ENCODE data around the gene FAM83C.
"Not testable (repeated sequence)": the region's sequence is repeated elsewhere in the genome, so short reads cannot be mapped to it uniquely, and the experiment has no call there.

The FAM83C gene

DNA sequence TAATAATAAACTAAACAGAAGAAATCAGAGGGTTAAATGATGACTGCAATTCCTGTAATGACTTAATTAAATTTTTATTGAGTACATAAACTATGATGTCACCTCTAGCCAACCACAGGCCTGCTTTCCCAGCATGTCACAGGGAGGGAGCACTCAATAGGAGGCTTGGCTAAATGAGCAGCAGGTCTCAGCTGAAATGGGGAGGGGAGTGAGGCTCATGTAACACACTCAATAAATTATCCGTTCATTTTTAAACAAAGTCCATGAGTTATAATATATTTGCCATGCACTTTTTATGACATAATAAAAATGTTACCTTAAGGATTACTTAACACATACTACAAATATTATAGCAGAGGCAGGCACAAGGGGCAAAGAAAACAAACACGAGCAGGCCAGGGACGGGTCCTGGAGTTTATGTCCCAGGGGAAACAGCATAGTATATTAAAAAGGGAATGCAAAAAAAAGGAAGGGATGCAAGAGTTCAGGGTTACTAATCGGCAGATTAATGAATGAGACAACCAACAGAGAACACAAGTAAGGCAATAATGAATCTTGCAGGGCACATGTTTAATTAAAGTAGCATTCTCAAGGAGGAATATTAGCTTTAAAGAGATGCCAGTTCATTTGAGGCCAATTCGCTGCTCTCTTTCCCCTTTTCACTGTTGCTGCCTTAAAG is 27.1 kb upstream of the FAM83C start:
- H3K27ac ChIP-seq = peak overlapping the region; percentile 93
- DNase-seq (ENCODE audit: low read depth, low spot score) = no peak

DNA sequence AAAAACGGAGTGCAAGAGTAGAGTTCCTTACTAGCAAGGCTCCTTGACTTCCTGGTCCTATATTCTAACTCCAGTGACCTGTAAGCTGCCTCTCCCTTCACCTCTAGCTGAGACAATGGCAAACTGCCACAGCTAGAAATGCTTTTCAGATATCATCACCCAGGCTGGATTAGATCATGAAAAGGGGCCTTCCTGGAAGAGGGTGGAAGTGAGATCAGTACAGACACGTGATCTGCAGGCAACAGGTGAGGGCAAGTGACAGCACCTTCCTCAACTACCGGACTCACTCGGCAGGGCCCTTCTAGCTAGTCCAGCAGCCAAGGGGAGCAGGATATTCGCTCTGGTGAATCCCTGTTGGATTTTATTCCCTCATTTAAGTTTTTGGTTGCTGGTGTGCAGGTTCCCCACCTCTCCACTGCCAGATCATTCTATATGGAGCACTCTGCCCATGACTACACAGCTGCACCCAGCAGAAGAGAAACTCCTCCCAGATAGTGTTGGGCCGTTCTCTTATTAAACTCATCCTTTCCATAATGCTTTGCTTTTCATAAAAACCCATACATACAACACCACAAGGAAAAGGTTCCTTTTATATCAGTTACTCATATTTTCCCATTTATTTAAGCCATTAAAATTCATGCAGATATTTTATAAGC is 26.4 kb upstream of the FAM83C start:
- peak overlapping the region; percentile 93 for H3K27ac ChIP-seq
- peak; percentile 88 for DNase-seq (ENCODE audit: low read depth, low spot score)

DNA sequence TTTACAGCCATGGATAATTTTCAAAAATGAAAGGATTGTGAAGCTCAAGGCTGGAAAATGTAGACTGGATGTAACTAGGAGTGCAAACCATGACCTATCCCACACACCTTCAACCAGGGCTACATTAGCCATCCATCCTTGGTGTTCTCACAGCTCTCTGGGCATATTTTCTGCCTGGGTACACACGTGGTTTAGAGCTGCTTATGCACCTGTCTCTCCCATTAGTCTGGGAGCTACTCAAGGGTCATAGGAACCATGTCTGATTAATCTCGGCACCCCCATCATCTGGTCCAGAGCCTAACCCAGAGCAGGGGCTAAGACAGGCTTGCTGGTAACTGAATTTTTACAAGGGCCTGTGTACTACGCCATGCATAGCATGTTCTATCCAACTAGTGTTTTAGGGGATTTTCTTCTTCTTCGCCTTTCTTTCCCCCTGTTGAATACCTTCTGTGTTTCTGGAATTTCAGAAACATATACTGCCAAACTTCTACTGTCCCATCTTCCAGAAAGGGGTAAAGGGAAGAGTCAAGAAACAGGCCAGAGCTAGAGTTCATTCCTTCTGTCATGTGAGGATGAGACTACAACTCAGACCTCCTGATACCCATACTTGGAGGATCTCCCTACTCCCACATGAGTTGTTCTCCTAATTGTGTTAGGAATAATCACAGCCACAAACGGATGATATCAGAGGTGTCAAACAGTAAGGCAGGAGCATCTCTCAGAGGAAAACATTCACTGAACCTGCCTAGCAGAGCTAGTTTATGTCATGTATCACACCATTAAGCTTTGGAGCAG is 25.4 kb upstream of the FAM83C start:
- peak overlapping the region; percentile 93 for H3K27ac ChIP-seq
- no peak for DNase-seq (ENCODE audit: low read depth, low spot score)

DNA sequence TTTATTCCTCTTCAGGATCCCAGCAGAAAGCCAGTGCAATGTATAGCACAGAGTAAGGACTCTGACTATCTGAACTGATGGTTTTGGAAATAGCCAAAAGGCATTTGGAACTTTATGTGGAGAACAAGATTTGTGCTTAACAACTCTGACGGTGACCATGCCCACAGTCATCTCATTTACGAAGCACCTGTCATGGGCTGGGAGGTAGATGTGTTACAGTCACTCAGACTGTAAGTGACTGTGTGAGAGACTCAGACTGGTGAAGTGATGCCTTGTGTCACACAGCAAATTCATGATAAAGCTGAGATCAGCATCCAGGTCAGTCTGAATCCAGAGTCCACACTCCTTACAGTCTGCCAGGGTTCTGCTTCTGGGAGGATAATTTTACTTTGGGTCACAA is 23.9 kb upstream of the FAM83C start:
- no peak overlapping the region for H3K27ac ChIP-seq
- DNase-seq (ENCODE audit: low read depth, low spot score) = no peak

DNA sequence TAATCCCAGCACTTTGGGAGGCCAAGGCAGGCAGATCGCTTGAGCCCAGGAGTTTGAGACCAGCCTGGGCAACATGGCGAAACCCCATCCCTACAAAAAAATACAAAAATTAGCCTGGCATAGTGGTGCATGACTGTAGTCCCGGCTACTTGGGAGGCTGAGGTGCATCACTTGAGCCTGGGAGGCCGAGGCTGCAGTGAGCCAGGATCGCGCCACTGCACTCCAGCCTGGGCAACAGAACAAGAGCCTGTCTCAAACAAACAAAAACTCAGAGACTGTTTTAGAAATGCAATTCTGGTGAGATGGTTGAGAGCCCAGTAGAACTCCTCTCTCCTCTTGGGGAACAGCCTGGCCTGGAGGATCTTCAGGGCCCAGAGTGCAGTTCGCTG is 23.4 kb upstream of the FAM83C start:
- not testable (repeated sequence) for DNase-seq (ENCODE audit: low read depth, low spot score); H3K27ac ChIP-seq

DNA sequence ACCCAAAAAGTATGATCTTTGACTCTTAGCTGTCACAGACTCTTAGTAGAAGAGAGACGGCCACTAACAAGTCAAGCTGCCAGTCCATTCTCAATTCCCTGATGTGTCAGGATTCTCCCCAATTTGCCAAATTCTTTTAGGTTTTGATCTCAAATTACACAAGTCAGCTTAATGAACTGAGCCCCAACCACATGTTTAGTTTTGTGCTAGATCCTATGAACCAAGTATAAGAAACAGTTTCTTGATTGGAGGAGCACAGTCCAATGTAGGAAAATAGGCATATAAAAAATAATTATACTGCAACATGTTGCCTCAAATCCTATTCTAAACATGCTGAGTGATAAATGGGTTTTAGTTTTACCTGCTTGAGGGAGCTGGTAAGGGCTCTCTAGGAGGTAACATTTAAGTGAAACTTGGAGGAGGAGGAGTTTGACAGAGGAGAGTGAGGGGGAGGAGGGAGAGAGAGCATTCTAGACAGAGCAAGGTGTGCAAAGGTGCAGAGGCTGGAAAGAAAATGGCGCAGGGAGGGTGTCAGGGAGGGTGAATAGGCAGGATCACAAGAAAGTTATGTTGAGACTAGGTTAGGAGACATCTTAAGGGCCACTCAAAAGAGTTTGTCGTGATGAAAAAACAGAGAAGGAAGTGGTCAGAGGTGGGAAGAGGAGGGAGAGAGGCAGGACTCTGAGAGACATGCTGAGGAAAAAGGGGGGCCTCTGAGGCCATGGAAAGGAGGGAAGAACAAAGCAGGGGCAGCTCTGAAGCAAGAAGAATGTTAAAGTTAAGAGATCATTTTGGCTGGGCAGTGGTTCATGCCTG is 22.8 kb upstream of the FAM83C start:
- DNase-seq (ENCODE audit: low read depth, low spot score) = no peak
- no peak overlapping the region for H3K27ac ChIP-seq

DNA sequence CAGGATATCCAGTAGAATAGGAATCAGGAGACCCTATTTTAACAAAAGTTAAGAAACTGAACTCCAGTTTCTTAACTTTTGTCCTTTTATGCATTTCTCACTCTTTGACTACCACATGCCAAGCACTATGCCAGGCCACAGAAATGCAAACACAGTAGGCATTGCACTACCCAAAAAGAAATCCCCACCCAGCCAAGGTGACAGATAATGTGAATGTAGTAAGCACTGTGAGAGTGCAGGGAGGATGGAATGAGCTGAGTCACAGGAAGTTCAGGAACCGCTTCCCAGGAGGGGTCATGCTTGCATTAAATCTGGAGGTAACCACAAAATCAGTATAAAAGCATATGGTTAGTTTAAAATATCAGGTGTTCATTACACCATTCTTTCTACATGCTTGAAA is 20.1 kb upstream of the FAM83C start:
- peak overlapping the region; percentile 95 for H3K27ac ChIP-seq
- DNase-seq (ENCODE audit: low read depth, low spot score) = no peak

DNA sequence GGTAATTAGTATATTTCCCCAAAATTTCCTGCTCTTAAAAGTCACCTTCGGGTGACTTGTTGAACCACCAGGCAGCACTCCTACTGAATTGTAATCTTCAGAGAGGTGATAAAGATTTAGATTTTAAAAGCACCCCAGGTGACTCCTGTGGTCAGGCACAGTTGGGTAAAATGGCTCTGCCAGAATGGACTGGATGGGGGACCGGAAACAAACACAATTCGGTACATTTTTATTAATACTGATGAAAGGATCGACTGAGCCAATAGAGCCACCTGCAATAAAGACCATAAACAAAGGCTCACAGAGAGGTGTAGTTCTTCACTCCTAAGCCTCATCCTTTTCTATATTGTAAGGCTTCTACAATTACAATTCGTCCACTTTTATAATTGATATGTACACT is 19.6 kb upstream of the FAM83C start:
- no peak for DNase-seq (ENCODE audit: low read depth, low spot score)
- peak overlapping the region; percentile 95 for H3K27ac ChIP-seq

DNA sequence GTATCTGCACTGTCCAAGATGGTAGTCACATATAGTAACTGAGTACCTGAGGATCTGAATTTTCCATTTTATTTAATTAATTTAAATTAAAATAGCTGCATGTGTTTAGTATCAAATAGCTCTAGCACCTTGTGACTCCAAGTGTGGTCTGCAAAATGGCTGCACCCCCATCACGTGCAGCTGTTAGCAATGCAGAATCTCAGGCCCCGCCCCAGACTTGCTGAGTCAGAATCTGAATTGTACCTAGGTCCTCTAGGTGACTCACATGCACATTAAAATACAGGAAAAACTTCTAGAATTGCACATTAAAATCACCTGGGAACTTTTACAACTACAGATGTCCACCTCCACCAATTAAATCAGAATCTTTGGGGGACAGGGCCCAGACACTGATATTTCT is 19.2 kb upstream of the FAM83C start:
- DNase-seq (ENCODE audit: low read depth, low spot score) = no peak
- peak overlapping the region; percentile 95 for H3K27ac ChIP-seq

DNA sequence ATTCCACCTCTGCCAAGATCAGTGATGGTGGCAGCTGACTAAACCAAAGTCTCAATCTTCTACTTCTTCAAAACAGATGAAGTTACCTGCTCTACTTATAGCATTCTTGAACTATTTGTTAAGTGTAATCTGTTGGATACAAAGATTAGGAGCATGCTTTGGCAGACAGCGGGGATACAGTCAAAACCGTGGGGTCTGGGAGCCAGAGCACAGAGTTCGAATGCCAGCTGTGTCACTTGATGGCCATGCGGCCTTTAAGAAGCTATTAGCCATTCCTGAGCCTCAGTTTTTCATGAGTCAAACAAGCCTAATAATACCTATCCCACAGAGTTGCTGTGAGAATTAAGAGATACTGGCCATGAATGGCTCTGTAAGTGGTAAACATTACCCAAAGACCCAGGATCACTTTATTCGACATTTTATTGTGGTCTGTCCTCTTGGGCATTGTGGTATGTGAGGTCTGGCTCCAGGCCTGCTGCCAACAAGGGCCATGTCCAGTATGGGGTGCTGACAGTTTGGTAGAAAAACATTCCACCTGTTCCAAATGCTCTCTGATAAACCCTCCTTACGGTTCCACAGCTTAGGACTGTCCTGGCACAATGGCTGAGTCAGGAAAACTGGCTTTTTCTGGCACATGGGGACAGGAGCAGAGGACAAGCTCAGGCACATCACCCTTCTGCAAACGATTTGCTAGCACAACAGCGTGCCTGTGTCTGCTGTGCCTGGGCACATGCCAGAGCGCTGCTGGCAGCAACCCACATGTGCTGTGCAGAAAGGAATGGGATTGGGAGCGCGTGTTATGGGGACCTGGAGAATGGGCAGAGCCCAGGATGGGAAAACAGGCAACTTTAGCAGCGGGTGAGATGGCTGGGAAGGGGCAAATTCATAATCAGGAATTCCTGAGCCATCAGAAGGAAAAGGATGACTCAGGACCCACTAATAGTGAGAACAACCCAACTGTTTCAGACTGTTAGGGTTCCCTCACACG is 15.7 kb upstream of the FAM83C start:
- DNase-seq (ENCODE audit: low read depth, low spot score) = no peak
- H3K27ac ChIP-seq = peak overlapping the region; percentile 95

DNA sequence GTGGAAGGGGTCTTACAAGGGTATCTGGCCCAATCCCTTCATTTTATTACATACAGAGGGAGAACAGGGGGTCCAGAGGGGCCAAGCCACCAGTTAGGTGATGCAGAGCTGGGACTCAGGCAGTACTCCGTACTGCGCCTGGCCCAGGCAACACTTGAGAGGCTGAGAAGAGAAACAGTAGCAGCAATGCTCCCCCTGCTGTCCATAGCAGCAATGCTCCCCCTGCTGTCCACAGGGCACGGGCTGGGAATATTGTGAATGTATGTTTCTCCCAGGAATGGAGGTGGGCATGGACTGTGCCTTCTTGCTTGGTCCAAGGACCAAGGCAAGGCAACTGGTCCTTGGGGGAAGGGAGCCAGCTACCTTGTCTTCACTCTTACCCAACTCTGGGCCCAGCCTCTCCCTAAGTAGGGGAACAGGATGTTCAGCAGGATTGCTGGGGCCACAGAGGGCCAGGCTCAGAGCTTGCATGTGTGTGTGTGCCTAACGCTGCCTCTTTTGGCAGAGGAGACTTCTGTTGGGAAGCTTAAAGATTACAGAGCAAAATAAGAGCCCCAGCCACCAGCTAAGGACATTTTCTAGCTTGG is 14.8 kb upstream of the FAM83C start:
- peak overlapping the region; percentile 95 for H3K27ac ChIP-seq
- no peak for DNase-seq (ENCODE audit: low read depth, low spot score)

DNA sequence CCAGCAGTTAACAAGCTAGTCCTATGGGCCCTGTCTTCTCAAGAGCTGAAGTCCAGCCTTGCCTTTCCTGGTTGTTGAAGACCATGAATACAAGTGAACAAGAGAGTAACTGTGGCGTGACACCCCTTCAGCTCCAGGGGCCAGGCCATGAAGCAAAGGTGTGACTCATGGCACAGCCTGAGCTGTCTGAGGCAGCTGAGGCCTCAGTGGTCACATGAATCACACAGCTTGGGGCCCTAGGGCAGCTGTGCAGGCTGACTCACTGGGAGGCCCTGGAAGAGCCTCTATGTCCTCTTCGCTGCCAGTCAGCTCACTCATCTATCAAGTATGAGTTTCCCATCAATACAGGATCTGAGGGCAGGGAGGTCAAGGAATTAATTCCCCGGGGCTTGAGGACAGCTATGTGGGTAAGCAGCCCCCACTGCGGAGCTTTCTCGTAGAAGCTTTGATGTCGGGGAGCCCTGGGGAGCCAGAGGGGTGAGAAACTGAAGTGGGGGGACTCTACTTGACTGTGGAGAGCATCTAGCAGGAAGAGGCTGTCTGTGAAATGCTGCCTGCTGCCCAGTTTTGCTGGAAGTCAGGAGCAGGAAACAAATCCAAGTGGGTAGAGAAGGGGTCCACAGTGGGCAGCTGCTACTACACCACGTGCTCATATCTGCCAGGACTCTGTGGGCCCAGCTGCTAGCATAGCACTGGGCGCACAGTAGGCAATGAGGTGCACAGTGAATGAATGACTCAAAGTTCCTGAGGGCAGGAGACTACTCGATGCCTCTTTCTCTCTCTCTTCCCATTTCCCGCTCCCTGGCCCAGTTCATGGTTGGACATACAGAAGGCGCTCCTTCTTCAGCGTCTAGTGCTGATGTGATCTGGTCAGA is 13.7 kb upstream of the FAM83C start:
- DNase-seq (ENCODE audit: low read depth, low spot score) = peak; percentile 98
- peak overlapping the region; percentile 95 for H3K27ac ChIP-seq

DNA sequence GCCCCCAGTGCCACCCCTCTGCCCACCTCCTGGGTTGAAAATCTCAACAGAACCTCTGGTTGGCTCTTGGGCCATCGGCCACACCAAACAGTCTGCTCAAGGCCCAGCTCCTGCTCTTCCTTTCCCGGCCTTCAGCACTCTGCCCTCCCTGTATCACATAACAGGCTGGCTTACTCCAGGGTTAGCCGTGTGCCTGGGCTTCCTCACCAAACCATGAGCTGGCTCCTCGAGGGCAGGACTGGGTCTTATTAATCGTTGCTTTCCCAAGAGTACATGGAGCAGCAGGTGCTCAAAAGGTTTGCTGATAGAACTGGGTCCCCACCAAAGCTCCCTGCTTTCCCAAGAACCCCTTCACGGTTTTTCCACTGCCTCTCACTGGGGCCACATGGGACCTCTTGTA is 12.7 kb upstream of the FAM83C start:
- H3K27ac ChIP-seq = peak overlapping the region; percentile 95
- no peak for DNase-seq (ENCODE audit: low read depth, low spot score)

DNA sequence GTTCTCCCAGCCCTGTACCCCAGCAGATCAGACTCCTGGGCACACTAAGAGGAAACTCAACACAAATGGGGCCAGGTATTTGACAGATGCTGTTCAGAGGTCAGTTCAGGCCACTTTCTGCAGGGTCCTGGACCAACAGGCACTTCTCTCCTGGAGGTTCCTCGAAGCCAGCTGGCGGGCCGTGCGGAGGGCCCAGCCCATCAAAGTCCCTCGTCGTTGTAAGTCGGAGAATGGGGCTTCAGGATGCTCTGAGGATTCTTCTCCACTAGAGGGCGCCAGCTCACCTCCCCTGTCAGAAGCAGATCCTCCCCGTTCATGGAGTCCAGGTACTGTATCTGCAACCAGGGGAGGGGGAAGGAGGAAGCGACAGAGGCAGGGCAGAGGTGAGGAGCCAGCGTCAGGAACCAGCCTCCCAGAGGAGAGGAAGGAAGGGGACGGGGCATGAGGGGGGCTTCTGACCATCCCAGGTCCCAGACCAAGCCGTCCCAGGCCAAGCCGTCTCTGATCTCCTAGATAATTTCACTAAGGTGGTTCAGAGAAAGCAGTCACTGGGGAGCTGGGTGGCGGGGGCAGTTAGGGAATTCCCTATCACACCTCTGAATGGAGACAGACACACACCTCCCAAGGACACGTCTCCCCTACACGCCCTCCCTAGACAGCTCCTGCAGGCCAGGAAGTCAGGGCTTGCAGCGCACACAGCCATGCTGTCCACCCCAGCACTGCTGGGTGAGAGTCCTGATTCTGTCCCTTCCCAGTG is 11.7 kb upstream of the FAM83C start:
- no peak for DNase-seq (ENCODE audit: low read depth, low spot score)
- peak overlapping the region; percentile 95 for H3K27ac ChIP-seq

DNA sequence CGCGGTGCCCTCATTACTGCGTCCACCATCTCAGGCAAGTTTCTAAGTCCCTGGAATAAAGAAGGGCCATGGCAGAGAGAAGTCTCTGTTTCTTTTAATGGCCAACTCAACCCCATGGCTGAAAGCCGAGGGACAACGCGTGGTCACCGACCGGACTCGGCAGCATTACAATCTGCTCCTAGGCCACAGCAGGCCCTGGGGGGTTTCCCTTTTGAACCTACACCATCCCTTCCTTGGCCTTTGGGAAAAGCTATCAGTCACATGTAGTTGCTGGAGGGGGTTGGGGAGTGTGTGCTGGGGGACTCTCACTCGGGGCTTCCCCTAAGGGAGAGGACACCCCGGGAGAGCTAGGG is 11.1 kb upstream of the FAM83C start:
- H3K27ac ChIP-seq = peak overlapping the region; percentile 95
- DNase-seq (ENCODE audit: low read depth, low spot score) = no peak

DNA sequence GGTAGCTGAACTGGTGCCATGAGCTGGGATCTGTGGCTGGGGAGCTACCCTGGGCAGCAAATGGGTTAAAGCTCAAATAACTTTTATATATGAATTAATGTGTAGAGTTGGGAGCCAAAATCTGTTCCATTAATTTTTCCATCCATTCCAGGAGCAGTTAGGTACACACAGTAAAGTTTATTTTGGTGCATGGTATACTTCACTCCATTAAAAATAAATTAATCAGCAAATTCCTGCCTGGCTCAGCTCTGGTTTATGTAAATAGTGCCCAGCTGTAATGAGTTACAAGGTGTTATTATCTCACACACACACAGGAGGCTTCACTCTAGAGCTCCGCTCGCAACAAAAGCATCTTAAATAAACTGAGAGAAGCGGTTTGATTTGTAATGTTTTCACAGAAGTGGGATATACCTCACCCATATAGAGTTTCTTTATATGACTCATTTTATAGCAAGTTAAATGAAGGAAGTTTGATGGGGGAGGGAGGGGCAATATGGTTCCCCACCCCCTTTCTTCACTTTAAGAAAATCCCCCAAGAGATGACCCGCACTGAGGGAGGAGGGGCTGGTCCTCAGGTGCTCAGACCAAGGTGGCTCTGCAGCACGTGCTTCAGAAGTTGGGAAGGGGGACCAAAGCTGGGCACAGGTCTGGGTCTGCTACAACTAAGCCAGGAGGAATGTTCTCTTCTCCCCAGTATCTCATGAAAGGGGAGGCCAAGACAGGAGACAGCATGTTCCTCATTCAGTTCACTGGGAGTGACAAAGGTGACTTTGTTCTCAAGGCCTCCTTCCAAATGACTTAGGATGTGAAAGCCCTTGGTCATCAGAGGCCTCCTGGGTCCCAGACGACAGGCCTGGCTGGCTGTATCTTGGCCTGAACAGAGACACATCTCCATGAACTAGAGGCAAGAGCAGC is 10.5 kb upstream of the FAM83C start:
- peak overlapping the region; percentile 95 for H3K27ac ChIP-seq
- DNase-seq (ENCODE audit: low read depth, low spot score) = no peak

All from epithelial cell of prostate (primary cell).